Thyroid gland (tissue), 4 donors: Measurements from ENCODE around the gene TYMS.

Experiments used
- POLR2A ChIP-seq, 2 donors: fragments of 450-650 bp; IDR thresholded peaks; one replicate each; pipeline ENCODE4 v1.6.1; 2017; ENCODE audit warnings: antibody characterized with exemption in 2 of 2, mild to moderate bottlenecking in 2 of 2, moderate library complexity in 1 of 2
- TF ChIP-seq, protein P1 (sequence below), 6 experiments: fragments of 200-600 bp in 3 of 6; fragments of 450-650 bp in 3 of 6; sonication (generic) in 3 of 6; IDR thresholded peaks; one replicate each; pipeline ENCODE4 v1.5.1; 2016 to 2019; ENCODE audit warnings: antibody characterized with exemption in 6 of 6, mild to moderate bottlenecking in 2 of 6, inconsistent platforms in 1 of 6, moderate library complexity in 1 of 6

DNA sequence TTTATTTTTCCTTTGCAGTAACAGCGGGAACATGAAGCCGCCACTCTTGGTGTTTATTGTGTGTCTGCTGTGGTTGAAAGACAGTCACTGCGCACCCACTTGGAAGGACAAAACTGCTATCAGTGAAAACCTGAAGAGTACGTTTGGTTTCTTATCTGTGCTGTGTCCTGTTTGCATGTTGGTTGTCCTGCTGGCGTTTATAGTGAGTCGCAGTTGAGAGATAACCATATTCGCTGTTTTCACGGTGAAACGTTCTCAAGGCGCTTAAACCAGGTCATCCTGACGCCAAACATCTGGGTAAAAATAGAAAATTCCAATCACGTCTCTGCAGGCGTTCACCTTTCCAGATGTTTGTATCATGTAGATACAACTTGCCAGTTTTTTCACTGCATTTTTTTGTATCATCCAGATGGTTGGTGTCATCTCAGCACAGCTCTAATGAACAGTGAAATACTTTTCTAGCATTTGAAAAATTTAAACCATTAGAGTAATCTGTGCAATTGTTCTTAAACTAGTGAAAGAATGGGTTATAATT, 39.4 kb upstream of the TYMS start:
- TF ChIP-seq, protein P1, sequence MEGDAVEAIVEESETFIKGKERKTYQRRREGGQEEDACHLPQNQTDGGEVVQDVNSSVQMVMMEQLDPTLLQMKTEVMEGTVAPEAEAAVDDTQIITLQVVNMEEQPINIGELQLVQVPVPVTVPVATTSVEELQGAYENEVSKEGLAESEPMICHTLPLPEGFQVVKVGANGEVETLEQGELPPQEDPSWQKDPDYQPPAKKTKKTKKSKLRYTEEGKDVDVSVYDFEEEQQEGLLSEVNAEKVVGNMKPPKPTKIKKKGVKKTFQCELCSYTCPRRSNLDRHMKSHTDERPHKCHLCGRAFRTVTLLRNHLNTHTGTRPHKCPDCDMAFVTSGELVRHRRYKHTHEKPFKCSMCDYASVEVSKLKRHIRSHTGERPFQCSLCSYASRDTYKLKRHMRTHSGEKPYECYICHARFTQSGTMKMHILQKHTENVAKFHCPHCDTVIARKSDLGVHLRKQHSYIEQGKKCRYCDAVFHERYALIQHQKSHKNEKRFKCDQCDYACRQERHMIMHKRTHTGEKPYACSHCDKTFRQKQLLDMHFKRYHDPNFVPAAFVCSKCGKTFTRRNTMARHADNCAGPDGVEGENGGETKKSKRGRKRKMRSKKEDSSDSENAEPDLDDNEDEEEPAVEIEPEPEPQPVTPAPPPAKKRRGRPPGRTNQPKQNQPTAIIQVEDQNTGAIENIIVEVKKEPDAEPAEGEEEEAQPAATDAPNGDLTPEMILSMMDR (IDR thresholded peaks at IDR 0.05) = no peak
- TF ChIP-seq POLR2A (IDR thresholded peaks at IDR 0.05) = no peak
